Sciatic nerve (tissue), 2 donors: ENCODE data around the gene CAV2. TPM values are rescaled to one million over a fixed set of nuclear protein-coding genes. Genes with fewer than 3 reads are reported as not detected.
"Not testable (repeated sequence)": the region's sequence is repeated elsewhere in the genome, so short reads cannot be mapped to it uniquely, and the experiment has no call there.

ENCODE experiments used
- ATAC-seq: fragments of 200-7000 bp; cut with Tn5 transposase; one replicate; pipeline ENCODE4 v1.9.1; 2020; ENCODE audit warnings: mild to moderate bottlenecking, moderate library complexity
- DNase-seq: peaks from one replicate; pipeline ENCODE4 v3.0.0-alpha.2; 2020; ENCODE audit warnings: low spot score
- intact Hi-C: fragments of 100-400 bp; cut with DNase I; formaldehyde crosslinking; loops from one replicate; pipeline ENCODE4 v1.14.2; 2022
- total RNA-seq: library from RNA; stranded (reverse); fragmentation: NEBNext Ultra II Directional; extraction: Animal tissue kit (Norgen Biotek cat#: 25700); gene quantifications from one replicate; pipeline ENCODE4 v1.2.1, GENCODE V29; 2021
- donor health status: DM: no; HTN: no; CAD: no.
- donor health status: DM: no; HTN: no; CAD: no.

Gene CAV2, protein sequence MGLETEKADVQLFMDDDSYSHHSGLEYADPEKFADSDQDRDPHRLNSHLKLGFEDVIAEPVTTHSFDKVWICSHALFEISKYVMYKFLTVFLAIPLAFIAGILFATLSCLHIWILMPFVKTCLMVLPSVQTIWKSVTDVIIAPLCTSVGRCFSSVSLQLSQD
- 139 TPM for total RNA-seq

DNA sequence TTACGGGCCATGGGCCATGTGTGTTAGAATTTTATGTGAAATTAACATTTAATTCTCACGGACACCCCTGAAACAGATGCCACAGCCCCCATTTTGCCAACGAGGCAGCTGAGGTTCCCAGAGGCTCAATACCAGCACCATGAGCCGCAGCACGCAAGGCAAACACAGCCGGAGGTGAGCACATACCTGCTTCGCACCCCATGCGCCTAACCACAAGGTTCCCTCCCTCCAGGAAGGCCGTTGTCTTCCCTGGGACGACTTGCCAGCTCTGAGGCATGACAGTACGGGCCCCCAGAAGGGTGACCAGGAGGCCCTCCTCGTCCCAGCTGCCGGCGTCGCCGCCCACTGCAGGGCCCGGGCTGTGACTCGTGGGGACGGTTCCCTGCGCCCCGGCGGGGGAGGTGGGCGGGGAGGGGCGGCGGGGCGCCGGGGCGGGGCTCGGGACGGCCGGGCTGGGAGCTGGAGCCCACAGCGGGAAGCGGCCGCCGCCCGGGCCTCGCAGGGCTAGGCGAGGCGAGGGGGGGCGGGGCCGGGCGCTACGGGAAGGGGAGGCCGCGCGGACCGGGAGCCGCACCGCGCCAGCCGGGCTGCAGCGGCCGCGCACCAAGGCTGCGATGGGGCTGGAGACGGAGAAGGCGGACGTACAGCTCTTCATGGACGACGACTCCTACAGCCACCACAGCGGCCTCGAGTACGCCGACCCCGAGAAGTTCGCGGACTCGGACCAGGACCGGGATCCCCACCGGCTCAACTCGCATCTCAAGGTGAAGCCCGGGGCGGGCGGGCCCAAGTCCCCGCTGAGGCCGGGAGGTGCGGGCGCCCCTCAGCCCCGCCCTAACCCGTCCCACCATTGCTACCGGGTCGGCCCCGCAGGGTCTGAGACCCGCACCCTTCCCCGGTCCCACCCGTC lies at the start of gene CAV2:
Gene CAV2 (plus strand): TSS at position 571 of the 910 bp plus-strand sequence. CDS start 44 bp downstream, at position 615.
- peak; percentile 72 for DNase-seq
- intact Hi-C loops: no loop called here
- peak; percentile 72 for ATAC-seq

DNA sequence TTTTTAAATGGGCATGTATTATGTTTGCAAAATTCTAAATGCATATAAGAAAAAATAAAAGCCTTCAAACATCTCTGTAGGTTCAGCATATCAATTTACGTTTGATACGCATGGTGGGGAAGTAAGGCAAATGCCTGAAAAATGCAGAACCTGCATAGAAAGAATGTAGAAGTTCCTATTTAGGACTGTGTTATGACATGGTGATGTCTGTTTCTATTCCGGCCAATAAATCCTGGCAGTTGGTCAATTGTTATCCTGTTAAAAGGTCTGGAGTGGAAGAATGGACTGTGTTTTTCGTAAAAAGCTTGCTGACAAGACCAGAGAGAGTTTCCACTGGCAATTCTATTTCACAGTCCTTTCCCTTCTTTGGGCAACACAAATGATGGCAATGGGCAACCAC lies 49.6 kb upstream of the CAV2 start:
- peak; percentile 69 for ATAC-seq
- intact Hi-C loops: no loop called here
- no peak for DNase-seq

DNA sequence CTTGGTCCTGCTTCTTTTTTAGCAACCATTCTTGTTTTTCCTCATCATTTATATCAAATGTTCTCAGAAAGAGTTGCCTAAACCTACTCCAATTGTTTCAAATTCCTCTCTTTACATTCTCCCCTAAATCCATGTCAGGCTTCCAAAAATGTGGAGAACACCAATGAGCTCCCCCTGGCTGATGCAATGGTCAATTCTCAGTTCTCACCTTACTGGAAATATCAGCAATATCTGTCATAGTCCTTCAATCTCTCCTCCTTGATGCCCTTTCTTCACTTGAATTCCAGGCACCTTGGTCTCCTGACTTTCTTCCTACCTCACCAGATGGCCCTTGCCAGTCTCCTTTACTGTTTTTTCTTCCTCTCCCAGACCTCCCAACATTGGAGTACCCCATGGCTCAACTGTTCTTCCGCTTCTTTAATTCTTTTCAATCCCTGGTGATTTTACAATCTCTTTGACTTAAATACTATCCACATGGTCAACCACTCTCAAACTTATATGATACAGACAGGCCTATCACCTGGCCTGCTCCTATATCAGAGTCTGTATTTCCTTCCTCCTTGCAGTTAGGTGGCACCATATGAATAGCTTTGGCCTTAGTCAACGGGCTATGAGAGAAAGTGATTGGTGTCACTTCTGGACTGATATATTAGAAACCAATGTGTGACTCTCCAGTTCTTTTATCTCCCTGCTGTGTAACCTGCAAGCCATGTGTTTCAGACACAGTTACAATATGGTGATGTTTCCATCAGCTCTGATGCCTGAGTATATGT lies 47.4 kb upstream of the CAV2 start:
- no peak for ATAC-seq
- no peak for DNase-seq
- intact Hi-C loops: no loop called here

DNA sequence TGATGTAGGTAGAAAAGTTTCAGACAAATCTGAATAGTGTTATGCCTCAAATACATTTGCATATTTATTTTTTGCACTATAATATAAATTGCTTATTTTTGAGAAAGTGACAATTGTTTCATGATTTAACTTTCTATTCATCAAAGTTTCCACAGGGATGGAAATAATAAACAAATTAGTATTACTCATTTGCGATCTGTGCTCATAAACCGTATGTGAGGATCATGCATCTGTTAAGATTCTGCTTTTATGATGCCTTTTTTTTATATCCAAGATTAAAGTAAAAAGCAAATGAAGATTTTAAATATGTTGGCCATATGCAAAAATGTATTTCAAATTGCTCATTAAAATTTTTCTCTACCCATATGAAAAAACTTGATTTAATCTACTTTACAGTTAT lies 45.2 kb upstream of the CAV2 start:
- ATAC-seq (no peak), DNase-seq (no peak)
- intact Hi-C loops: no loop called here

DNA sequence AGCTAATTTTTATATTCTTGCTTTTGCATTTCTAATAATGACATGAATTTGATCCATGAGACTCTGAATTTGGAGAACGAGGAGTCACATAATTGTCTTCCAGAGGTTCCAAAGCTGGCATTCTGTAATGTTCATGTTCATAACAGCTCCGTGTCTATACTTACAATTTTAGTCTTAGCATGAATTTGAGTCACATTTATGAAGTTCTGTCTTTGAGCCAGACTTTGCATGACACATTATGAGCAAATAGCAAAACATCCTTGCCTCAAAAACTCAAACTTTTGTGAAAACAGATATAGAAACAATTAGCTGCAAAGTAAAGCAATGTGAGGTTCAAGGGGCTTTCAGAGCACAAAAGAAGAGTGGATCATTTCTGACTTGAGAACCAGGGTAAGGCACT lies 44.5 kb upstream of the CAV2 start:
- DNase-seq (no peak), ATAC-seq (no peak)
- intact Hi-C loops: no loop called here

DNA sequence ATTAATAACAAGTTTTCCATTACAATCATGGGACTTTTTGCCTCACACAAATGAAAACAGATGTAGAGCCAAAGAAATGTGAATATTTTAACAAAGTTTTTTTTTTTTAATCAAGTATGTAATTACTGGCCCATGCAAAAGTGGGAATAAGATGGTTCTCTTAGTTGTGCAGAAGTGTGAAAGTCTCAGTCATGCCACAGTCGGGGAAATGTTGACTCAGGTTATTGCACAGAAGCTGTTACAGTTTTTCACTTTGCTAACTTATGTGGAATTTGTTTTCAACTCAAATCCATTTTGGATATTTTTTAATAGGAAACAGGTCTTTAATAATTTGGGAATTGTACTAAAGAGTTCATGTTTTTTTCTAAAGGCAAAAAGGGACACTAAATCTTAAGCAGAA lies 44.0 kb upstream of the CAV2 start:
- intact Hi-C loops: no loop called here
- ATAC-seq: no peak
- DNase-seq: no peak

DNA sequence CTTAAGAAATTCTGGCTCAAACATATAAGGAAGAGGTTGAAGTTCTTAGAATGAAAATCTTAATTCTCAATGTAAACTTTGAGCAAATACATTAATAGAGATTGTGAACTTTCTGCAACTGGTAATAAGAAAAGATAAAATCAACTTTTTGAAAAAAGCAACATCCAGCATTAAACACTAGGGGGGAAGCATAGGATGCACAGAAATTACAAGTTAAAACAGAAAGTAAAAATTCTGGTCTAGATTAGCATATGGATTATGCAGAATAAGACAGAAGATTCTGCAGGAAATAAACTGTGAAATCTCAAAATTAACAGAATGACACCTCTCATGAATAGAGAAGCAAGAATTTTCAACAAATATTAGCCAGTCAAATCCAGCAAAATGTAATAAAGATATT lies 38.0 kb upstream of the CAV2 start:
- DNase-seq (no peak), ATAC-seq (no peak)
- intact Hi-C loops: no loop called here

DNA sequence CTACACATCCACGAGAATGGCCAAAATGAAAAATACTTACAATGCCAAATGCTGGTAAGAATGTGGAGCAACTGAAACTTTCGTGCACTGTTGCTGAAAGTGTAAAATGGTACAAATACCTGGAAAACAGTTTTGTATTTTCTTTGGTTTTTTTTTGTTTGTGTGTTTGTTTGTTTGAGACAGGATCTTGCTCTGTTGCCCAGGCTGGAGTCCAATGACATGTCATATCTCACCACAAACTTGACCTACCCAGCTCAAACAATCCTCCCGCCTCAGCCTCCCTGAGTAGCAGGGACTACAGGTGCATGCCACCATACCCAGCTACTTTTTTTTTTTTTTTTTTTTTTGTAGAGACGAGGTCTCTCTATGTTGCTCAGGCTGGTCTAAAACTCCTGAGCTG lies 35.6 kb upstream of the CAV2 start:
- DNase-seq: no peak
- ATAC-seq: no peak
- intact Hi-C loops: no loop called here

DNA sequence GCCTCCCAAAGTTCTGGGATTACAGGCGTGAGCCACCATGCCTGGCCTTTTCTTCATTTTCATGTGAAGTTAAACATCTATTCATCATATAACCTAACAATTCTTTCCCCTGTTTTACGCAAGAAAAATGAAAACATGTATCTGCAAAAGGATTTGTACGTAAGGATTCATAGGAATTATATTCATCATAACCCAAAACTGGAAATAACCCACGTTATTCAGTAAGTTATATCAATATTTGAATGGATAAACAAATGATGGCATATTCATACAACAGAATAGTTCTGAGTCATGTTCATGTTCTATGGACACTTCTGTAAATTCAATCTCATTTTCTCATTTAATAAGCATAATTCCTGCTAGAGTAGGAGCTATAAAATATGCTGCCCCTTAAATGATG lies 35.2 kb upstream of the CAV2 start:
- ATAC-seq: no peak
- intact Hi-C loops: no loop called here
- DNase-seq: no peak

DNA sequence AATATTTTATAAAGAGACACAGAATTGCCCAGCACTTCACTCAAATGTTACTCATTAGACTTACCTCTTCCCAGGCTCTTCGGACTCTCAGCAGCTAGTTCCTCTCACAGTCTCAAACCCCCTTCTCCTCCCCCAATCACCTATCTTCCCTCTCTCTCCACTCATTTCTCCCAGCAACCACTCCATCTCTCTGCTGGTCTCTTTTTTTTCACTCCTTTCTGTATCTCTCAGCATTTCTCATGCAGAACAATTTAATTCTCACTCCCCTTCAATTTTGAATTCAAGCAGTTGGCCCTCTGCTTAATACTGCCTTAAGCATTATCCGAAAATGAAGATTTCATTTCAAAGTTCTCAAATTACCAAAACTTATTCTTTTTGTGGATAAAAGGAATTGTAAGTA lies 34.4 kb upstream of the CAV2 start:
- intact Hi-C loops: no loop called here
- ATAC-seq (no peak), DNase-seq (no peak)

DNA sequence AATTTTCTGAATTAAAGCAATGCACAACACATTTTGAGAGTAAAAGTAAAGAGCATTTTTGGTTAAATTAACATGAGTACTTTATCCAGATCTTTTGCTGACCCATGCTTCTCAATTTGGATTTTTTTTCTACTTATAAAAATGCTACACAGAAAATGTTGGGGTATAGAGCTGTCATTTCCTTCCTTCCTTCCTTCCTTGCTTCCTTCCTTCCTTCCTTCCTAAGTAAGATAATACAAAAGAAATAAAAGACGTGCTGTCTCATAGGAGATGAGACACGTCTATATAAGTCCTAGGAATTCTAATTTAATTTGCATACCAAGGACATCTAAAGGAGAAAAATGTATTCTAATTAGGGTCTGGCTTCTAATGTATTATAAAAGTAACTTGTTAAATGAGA lies 31.0 kb upstream of the CAV2 start:
- DNase-seq (no peak), ATAC-seq (no peak)
- intact Hi-C loops: no loop called here

DNA sequence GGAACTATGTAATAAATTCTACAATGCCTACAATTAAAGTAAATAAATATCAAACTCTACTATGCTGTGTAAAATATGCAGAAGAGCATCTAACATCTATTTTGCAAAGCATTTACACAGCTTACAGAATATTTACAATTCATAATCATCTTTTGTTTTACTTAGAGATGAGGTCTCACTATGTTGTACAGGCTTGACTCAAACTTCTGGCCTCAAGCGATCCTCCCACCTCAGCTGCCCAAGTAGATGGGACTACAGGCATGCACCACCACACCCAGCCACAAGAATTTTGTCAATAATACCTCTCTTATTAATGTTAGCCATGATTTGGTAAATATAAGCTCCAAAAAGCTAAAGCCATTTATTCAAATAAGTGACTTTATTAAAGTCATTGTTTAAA lies 21.9 kb upstream of the CAV2 start:
- intact Hi-C loops: no loop called here
- ATAC-seq (no peak), DNase-seq (no peak)

DNA sequence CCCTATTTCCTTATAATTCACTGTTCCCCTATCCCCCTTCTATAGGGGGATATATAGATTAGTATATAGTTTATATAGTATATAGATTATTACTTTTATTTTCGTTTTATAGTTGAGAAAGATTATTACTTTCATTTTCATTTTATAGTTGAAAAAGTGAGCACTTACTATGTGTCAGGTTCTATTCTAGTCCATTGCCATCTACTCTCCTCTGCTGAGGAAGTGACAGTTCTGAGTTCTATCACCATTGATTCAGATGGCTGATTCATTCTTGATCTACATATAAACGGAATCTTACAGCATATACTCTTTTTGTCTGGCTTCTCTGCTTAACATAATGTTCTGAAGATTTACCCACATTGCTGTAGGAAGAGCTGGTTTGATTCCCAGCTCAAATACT lies 20.7 kb upstream of the CAV2 start:
- ATAC-seq: no peak
- intact Hi-C loops: no loop called here

DNA sequence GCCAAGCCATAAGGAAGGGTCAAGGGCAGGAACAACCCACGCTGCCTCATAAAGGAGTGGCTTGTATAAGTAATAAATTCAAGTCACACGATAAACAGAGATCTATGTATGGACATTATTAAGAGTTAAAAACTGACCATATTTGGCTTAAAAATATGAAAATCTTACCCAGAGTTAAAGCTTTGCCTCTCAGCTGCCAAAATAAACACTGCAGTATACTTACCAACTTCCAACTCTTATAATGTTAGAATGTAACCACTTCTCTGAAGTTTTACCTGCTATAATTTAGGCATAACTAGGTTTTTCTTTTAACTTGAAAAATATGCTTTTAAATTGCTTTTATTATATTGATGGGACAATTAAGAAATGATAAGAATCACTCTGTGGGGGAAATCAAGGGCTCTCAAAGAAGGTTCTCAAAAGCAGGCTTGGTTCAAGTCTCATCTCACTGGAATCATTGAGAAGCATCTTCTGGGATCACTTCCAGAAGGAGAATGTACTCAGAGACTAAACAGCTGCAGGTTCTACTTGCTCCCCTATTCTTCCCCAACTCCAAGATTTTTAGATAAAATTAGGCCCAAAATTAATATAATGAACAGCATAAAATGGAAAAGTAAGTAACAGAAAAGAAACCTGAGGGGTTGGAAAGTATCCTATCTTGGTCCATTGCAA lies 16.1 kb upstream of the CAV2 start:
- DNase-seq: no peak
- ATAC-seq: no peak
- intact Hi-C loops: no loop called here

More for the DNA sequence above, 20.7 kb upstream of the CAV2 start:
- no peak for DNase-seq

DNA sequence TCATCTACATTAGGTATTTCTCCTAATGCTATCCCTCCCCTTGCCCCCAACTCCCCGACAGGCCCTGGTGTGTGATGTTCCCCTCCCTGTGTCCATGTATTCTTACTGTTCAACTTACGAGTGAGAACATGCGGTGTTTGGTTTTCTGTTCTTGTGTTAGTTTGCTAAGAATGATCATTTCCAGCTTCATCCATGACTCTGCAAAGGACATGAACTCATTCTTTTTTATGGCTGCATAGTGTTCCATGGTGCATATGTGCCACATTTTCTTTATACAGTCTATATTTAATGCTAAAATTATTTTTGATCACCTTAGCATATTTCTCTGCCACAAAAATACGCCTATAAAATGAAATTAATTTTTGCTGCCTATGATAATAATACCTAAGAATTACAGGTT lies 15.1 kb upstream of the CAV2 start:
- DNase-seq, intact Hi-C loops, ATAC-seq: not testable (repeated sequence)

DNA sequence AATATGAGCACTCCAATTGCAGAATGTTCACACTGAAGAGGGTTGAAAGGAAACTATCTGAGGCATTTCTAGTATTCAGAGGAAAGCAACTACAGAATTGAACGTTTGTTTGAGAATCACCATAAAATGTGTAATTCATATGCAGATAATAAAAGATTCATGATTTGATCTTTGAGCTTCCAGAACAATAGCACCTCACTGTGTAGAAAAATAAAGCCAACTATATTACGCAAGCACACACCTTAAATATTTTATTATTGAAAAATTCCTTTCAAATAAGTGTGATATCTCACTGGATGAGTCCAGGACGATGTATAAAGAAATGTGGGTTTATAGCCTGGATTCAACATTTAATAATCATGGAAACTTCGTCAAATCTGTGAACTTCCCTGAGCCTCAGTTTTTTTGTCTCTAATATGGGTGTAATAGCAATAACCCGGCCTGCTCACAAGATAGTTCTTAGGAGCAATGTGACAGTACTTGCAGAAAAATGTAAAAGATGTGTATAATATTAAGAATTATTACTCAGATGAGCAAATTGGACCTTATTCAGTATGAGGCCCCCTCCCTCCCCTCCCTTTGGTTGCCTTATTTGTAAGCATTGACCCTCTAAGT lies 11.5 kb upstream of the CAV2 start:
- ATAC-seq (no peak), DNase-seq (no peak)
- intact Hi-C loops: no loop called here

DNA sequence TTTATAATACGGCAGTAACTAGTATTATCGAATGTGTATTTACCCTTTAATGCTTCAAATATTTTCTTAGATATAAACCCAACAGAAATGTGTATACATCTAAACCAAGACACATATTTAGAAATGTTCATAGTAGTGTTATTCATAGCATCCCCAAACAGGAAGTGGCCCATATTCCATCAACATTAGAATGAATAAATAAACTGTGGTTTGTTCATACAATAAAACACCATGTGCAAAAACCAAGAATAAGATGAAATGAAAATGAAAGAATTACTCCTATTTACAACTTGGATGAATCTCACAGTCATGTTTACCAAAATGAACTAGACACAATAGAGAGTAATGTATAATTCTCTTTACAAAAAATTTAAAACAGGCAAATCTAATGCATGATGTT lies 9.2 kb upstream of the CAV2 start:
- ATAC-seq: no peak
- intact Hi-C loops: no loop called here

DNA sequence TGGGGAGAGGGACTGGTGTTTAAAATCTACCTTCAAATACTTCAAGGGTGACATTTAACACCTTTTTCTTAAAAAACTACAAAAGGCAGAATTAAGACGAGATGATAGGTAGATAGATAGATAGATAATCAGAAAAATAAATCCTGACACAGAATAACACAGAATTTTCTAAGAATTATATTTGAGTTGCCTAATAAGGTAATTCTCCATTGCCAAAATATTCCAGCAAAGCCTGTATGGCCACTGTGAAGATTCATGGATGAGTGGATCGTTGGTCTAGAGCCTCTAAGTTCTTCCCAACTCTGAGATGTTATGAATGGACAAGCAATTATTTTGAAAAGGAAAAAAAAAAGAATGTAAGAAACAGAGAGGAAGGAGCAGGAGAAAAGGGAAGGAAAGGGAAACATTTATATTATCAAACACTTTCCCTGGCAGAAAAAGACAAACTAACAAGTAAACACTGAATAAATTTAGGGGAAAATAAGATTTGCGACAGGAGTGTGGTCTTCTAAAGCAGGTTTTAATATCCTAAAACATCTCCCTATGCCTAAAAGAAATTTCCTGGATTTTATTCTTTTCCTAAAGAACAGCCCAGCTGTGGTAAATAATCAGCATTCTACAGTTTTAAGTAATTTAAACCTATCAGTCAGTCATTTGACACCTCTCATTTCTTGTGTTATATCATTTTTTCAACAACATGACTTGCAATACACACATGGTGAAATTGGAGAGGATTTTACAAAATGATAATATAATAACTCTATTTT lies 7.5 kb upstream of the CAV2 start:
- ATAC-seq (no peak), DNase-seq (no peak)
- intact Hi-C loops: no loop called here

More for the DNA sequence above, 9.2 kb upstream of the CAV2 start:
- DNase-seq: no peak
